SK-N-SH treated with all-trans-retinoic acid at 6 μM for 48 hours (cell line): Measurements from ENCODE around the gene POM121L2.

Experiments used
- ATAC-seq: fragments of 200-7000 bp; cut with Tn5 transposase; 3 replicates; pipeline ENCODE4 v1.9.1; 2020; ENCODE audit warnings: mild to moderate bottlenecking, moderate library complexity
- ARNTL ChIP-seq: fragments of 450-650 bp; formaldehyde crosslinking; IDR thresholded peaks from 2 replicates; pipeline ENCODE4 v1.5.0; 2020; ENCODE audit warnings: low read depth, mild to moderate bottlenecking, moderate library complexity, borderline replicate concordance
- BACH2 ChIP-seq: fragments of 250-450 bp; sonication (Bioruptor Pico); IDR thresholded peaks from 2 replicates; pipeline ENCODE4 v1.9.0; 2021; ENCODE audit warnings: mild to moderate bottlenecking, borderline replicate concordance
- CSDC2 ChIP-seq: fragments of 250-450 bp; sonication (Bioruptor Pico); IDR thresholded peaks from 2 replicates; pipeline ENCODE4 v1.5.0; 2020; ENCODE audit warnings: mild to moderate bottlenecking, moderate library complexity
- ESRRG ChIP-seq: fragments of 250-450 bp; sonication (Bioruptor Pico); IDR thresholded peaks from 2 replicates; pipeline ENCODE4 v1.6.1; 2021; ENCODE audit warnings: mild to moderate bottlenecking
- GLIS3 ChIP-seq: fragments of 250-450 bp; sonication (Bioruptor Pico); IDR thresholded peaks from 2 replicates; pipeline ENCODE4 v1.5.0; 2020; ENCODE audit warnings: mild to moderate bottlenecking, moderate library complexity
- ISL1 ChIP-seq: fragments of 250-450 bp; sonication (Bioruptor Pico); IDR thresholded peaks from 2 replicates; pipeline ENCODE4 v2.1.2; 2022; ENCODE audit warnings: mild to moderate bottlenecking, moderate library complexity
- OSR1 ChIP-seq: fragments of 250-450 bp; sonication (Bioruptor Pico); IDR thresholded peaks from 2 replicates; pipeline ENCODE4 v1.8.0; 2022; ENCODE audit warnings: moderate library complexity, mild to moderate bottlenecking, inconsistent platforms
- PPARA ChIP-seq: fragments of 250-450 bp; sonication (Bioruptor Pico); IDR thresholded peaks from 2 replicates; pipeline ENCODE4 v1.5.0; 2020; ENCODE audit warnings: mild to moderate bottlenecking, borderline replicate concordance
- RARB ChIP-seq: fragments of 250-450 bp; sonication (Bioruptor Pico); IDR thresholded peaks from 2 replicates; pipeline ENCODE4 v1.8.0; 2021; ENCODE audit warnings: mild to moderate bottlenecking, moderate library complexity
- SNAI2 ChIP-seq: fragments of 250-450 bp; sonication (Bioruptor Pico); IDR thresholded peaks from 2 replicates; pipeline ENCODE4 v1.5.0; 2020; ENCODE audit warnings: mild to moderate bottlenecking, moderate library complexity
- TCF4 ChIP-seq: fragments of 250-450 bp; sonication (Bioruptor Pico); IDR thresholded peaks from 2 replicates; pipeline ENCODE4 v1.8.0; 2021; ENCODE audit warnings: mild to moderate bottlenecking, moderate library complexity, borderline replicate concordance
- TOX ChIP-seq: fragments of 250-450 bp; sonication (Bioruptor Pico); IDR thresholded peaks from 2 replicates; pipeline ENCODE4 v1.8.0; 2021; ENCODE audit warnings: mild to moderate bottlenecking, moderate library complexity, borderline replicate concordance
- ZC3H10 ChIP-seq: fragments of 250-450 bp; sonication (Bioruptor Pico); IDR thresholded peaks from 2 replicates; pipeline ENCODE4 v1.5.1; 2021; ENCODE audit warnings: mild to moderate bottlenecking, moderate library complexity
- ZFP3 ChIP-seq: fragments of 250-450 bp; sonication (Bioruptor Pico); IDR thresholded peaks from 2 replicates; pipeline ENCODE4 v1.5.0; 2020; ENCODE audit warnings: mild to moderate bottlenecking, moderate library complexity
- ZNF565 ChIP-seq: fragments of 450-650 bp; formaldehyde crosslinking; conservative IDR thresholded peaks from 2 replicates; pipeline ENCODE4 v1.5.0; 2020; ENCODE audit warnings: low read depth, mild to moderate bottlenecking, moderate library complexity
- ZNF70 ChIP-seq: fragments of 450-650 bp; formaldehyde crosslinking; IDR thresholded peaks from 2 replicates; pipeline ENCODE4 v1.5.0; 2020; ENCODE audit warnings: mild to moderate bottlenecking, moderate library complexity
- ZNF8 ChIP-seq: fragments of 450-650 bp; formaldehyde crosslinking; IDR thresholded peaks from 2 replicates; pipeline ENCODE4 v1.5.0; 2020; ENCODE audit warnings: mild to moderate bottlenecking, moderate library complexity
- TF ChIP-seq, protein P1 (sequence below): fragments of 250-450 bp; sonication (Bioruptor Pico); IDR thresholded peaks from 2 replicates; pipeline ENCODE4 v1.5.1; 2020; ENCODE audit warnings: low read depth, mild to moderate bottlenecking, moderate library complexity
- TF ChIP-seq, protein P2 (sequence below): fragments of 250-450 bp; sonication (Bioruptor Pico); IDR thresholded peaks from 2 replicates; pipeline ENCODE4 v1.8.0; 2020; ENCODE audit warnings: mild to moderate bottlenecking, moderate library complexity, borderline replicate concordance
- TF ChIP-seq, protein P3 (sequence below): fragments of 250-450 bp; sonication (Bioruptor Pico); IDR thresholded peaks from 2 replicates; pipeline ENCODE4 v1.5.0; 2020; ENCODE audit warnings: mild to moderate bottlenecking, moderate library complexity

The POM121L2 gene

DNA sequence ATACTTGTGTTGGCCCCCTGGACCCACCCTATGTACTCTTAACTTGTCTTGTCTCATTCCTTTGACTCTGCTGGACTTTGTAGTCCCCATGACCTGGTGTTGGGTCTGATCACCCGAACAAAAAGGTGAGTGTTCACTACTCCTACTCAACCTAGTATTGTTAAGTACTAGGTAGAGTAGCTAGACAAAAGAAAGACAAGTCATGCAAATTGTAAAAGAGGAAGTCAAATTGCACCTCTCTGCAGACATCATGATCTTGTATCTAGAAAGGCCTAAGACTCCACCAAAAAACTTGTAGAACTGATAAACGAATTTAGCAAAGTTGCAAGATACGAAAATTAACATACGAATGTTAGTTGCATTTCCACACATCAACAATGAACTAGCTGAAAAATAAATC lies 40.8 kb upstream of the POM121L2 start:
- no peak for ATAC-seq
- TF ChIP-seq PPARA (CRISPR knock-in tag) (no peak), ZNF565 (CRISPR knock-in tag) (no peak), CSDC2 (no peak), BACH2 (CRISPR knock-in tag) (no peak), SNAI2 (CRISPR knock-in tag) (no peak)
- TF ChIP-seq, protein P1, sequence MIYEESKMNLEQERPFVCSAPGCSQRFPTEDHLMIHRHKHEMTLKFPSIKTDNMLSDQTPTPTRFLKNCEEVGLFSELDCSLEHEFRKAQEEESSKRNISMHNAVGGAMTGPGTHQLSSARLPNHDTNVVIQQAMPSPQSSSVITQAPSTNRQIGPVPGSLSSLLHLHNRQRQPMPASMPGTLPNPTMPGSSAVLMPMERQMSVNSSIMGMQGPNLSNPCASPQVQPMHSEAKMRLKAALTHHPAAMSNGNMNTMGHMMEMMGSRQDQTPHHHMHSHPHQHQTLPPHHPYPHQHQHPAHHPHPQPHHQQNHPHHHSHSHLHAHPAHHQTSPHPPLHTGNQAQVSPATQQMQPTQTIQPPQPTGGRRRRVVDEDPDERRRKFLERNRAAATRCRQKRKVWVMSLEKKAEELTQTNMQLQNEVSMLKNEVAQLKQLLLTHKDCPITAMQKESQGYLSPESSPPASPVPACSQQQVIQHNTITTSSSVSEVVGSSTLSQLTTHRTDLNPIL (CRISPR knock-in tag), result no peak
- TF ChIP-seq, protein P2, sequence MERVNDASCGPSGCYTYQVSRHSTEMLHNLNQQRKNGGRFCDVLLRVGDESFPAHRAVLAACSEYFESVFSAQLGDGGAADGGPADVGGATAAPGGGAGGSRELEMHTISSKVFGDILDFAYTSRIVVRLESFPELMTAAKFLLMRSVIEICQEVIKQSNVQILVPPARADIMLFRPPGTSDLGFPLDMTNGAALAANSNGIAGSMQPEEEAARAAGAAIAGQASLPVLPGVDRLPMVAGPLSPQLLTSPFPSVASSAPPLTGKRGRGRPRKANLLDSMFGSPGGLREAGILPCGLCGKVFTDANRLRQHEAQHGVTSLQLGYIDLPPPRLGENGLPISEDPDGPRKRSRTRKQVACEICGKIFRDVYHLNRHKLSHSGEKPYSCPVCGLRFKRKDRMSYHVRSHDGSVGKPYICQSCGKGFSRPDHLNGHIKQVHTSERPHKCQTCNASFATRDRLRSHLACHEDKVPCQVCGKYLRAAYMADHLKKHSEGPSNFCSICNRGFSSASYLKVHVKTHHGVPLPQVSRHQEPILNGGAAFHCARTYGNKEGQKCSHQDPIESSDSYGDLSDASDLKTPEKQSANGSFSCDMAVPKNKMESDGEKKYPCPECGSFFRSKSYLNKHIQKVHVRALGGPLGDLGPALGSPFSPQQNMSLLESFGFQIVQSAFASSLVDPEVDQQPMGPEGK (CRISPR knock-in tag), result no peak

DNA sequence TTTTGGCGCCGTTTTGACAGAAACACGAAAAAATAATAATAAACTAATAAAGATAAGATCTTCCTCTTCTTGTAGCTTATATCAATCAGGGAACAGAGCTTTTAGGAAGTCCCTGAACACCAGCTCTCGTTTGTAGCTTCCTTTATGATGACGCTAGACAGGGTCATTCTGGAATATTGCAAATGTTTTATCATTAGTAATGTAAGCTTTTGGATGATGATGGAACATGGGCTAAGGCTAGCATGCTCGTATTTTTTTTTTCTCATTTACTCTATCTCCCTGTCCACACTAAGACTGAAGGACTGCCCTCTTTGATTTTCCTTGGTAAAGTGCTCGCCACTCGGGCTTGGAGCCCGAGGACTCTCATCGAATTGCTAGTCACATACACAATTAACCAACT lies 22.1 kb upstream of the POM121L2 start:
- TF ChIP-seq ESRRG (CRISPR knock-in tag) (no peak), ZNF565 (CRISPR knock-in tag) (no peak), TOX (CRISPR knock-in tag) (no peak), PPARA (CRISPR knock-in tag) (no peak), CSDC2 (no peak), TCF4 (CRISPR knock-in tag) (no peak), ZC3H10 (CRISPR knock-in tag) (no peak), ZNF70 (no peak), ARNTL (CRISPR knock-in tag) (no peak)
- TF ChIP-seq, protein P2 (CRISPR knock-in tag), result no peak
- TF ChIP-seq, protein P3, sequence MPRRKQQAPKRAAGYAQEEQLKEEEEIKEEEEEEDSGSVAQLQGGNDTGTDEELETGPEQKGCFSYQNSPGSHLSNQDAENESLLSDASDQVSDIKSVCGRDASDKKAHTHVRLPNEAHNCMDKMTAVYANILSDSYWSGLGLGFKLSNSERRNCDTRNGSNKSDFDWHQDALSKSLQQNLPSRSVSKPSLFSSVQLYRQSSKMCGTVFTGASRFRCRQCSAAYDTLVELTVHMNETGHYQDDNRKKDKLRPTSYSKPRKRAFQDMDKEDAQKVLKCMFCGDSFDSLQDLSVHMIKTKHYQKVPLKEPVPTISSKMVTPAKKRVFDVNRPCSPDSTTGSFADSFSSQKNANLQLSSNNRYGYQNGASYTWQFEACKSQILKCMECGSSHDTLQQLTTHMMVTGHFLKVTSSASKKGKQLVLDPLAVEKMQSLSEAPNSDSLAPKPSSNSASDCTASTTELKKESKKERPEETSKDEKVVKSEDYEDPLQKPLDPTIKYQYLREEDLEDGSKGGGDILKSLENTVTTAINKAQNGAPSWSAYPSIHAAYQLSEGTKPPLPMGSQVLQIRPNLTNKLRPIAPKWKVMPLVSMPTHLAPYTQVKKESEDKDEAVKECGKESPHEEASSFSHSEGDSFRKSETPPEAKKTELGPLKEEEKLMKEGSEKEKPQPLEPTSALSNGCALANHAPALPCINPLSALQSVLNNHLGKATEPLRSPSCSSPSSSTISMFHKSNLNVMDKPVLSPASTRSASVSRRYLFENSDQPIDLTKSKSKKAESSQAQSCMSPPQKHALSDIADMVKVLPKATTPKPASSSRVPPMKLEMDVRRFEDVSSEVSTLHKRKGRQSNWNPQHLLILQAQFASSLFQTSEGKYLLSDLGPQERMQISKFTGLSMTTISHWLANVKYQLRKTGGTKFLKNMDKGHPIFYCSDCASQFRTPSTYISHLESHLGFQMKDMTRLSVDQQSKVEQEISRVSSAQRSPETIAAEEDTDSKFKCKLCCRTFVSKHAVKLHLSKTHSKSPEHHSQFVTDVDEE (CRISPR knock-in tag), result no peak
- TF ChIP-seq, protein P1 (CRISPR knock-in tag), result no peak
- no peak for ATAC-seq

DNA sequence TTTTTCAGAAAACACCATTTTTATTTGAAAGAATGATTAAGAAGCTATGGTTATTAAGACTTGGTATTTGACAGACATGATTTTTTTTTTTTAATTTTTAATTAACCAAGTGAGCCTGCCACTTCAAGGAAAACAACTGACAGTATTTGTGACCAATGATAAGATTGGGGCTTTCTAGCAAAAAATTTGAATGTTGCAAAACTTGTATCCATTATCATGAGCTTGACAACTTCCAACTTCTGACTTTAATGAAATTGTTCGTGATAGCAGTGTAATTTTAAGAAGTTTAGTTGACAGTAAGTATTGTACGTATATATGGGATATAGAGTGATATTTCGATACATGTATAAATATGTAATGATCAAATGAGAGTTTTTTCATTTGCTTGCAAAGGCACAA lies 21.6 kb upstream of the POM121L2 start:
- ATAC-seq, result no peak
- TF ChIP-seq, protein P3 (CRISPR knock-in tag), result no peak
- TF ChIP-seq ZNF565 (CRISPR knock-in tag) (no peak), ZNF70 (no peak), SNAI2 (CRISPR knock-in tag) (no peak), RARB (CRISPR knock-in tag) (no peak), TCF4 (CRISPR knock-in tag) (no peak), TOX (CRISPR knock-in tag) (no peak), ZFP3 (CRISPR knock-in tag) (no peak), ZNF8 (CRISPR knock-in tag) (no peak), OSR1 (CRISPR knock-in tag) (no peak), BACH2 (CRISPR knock-in tag) (no peak), ZC3H10 (CRISPR knock-in tag) (no peak), GLIS3 (CRISPR knock-in tag) (no peak), ESRRG (CRISPR knock-in tag) (no peak), ISL1 (no peak)
